ACC112 (cell line): ENCODE data around the gene MUS81.
A peak's percentile ranks its signal among the peaks of the same experiment; 100 is the strongest.

ENCODE experiments used
- H2AFZ ChIP-seq: fragments of 200-600 bp; sonication (generic); one replicate; pipeline ENCODE4 v1.6.0; 2017; ENCODE audit warnings: antibody characterized with exemption, low read length; ENCODE audit not compliant: unreplicated experiment
- H3K27ac ChIP-seq: fragments of 200-600 bp; sonication (generic); 2 replicates; pipeline ENCODE4 v1.5.1; 2014; ENCODE audit warnings: low read depth, mild to moderate bottlenecking, antibody characterized with exemption, low read length, moderate library complexity
- H3K27me3 ChIP-seq: fragments of 200-600 bp; sonication (generic); 2 replicates; pipeline ENCODE4 v1.6.1; 2014; ENCODE audit warnings: mild to moderate bottlenecking, antibody characterized with exemption, low read length, moderate library complexity, mixed read lengths; ENCODE audit not compliant: insufficient read depth
- H3K36me3 ChIP-seq: fragments of 200-600 bp; sonication (generic); 2 replicates; pipeline ENCODE4 v1.6.1; 2016; ENCODE audit warnings: mild to moderate bottlenecking, antibody characterized with exemption, low read length, moderate library complexity, mixed read lengths; ENCODE audit not compliant: insufficient read depth
- H3K4me1 ChIP-seq: fragments of 200-600 bp; sonication (generic); one replicate; pipeline ENCODE4 v1.6.1; 2016; ENCODE audit warnings: low read length, mixed read lengths; ENCODE audit not compliant: insufficient read depth, unreplicated experiment, control insufficient read depth
- H3K4me3 ChIP-seq: fragments of 200-600 bp; sonication (generic); 2 replicates; pipeline ENCODE4 v1.5.1; 2014; ENCODE audit warnings: mild to moderate bottlenecking, low read depth, low read length
- H3K79me2 ChIP-seq: fragments of 200-600 bp; sonication (generic); one replicate; pipeline ENCODE4 v1.6.0; 2016; ENCODE audit warnings: low read length; ENCODE audit not compliant: control insufficient read depth, unreplicated experiment, insufficient read depth

The MUS81 gene

GRCh38 chr11:65907878-65908277 is 47.6 kb downstream of the MUS81 start:
- Histone ChIP-seq H3K4me1 (peaks cover 53% of the 10 kb centered on the region), H3K27me3 (no peaks in the 10 kb centered on the region), H3K27ac (no peak overlapping the region), H2AFZ (no peak overlapping the region), H3K4me3 (no peak overlapping the region), H3K36me3 (no peaks in the 10 kb centered on the region), H3K79me2 (no peaks in the 10 kb centered on the region)

GRCh38 chr11:65911682-65912568 is 51.7 kb downstream of the MUS81 start:
- H3K36me3 ChIP-seq: no peaks in the 10 kb centered on the region
- H3K27me3 ChIP-seq: no peaks in the 10 kb centered on the region
- H2AFZ ChIP-seq: no peak overlapping the region
- peaks cover 11% of the 10 kb centered on the region for H3K79me2 ChIP-seq
- peaks cover 74% of the 10 kb centered on the region for H3K4me1 ChIP-seq
- H3K4me3 ChIP-seq: peak overlapping the region; percentile 27; the same call in 1 of the 2 replicates
- peak overlapping the region; percentile 91 for H3K27ac ChIP-seq

GRCh38 chr11:65912845-65913244 is 52.6 kb downstream of the MUS81 start:
- Histone ChIP-seq H3K79me2 (peaks cover 20% of the 10 kb centered on the region), H3K4me3 (no peak overlapping the region), H2AFZ (no peak overlapping the region), H3K27me3 (no peaks in the 10 kb centered on the region), H3K36me3 (peaks cover 2% of the 10 kb centered on the region; the same call in 1 of the 2 replicates), H3K4me1 (peaks cover 78% of the 10 kb centered on the region), H3K27ac (peak overlapping the region; percentile 91)

- Histone ChIP-seq H3K79me2 (peaks cover 38% of the 10 kb centered on the region), H3K4me1 (peaks cover 76% of the 10 kb centered on the region), H3K27ac (peak overlapping the region; percentile 91), H3K36me3 (peaks cover 2% of the 10 kb centered on the region; the same call in 1 of the 2 replicates), H3K4me3 (peak overlapping the region; percentile 2; the same call in 1 of the 2 replicates), H3K27me3 (no peaks in the 10 kb centered on the region), H2AFZ (no peak overlapping the region)
Observed at GRCh38 chr11:65915101-65915820, 55.0 kb downstream of the MUS81 start.

- Histone ChIP-seq H3K4me1 (peaks cover 75% of the 10 kb centered on the region), H3K79me2 (peaks cover 44% of the 10 kb centered on the region), H3K4me3 (peak overlapping the region; percentile 97)
Observed at GRCh38 chr11:65915821-65916251, 55.6 kb downstream of the MUS81 start.

More at GRCh38 chr11:65915821-65916251, 55.6 kb downstream of the MUS81 start:
- H2AFZ ChIP-seq: no peak overlapping the region
- peak overlapping the region; percentile 91 for H3K27ac ChIP-seq
- H3K36me3 ChIP-seq: peaks cover 5% of the 10 kb centered on the region; the same call in 1 of the 2 replicates
- no peaks in the 10 kb centered on the region for H3K27me3 ChIP-seq
